HEK293 (cell line): Measurements from ENCODE around the gene GARRE1.

Experiments
- CTCF ChIP-seq: fragments of 450-650 bp; formaldehyde crosslinking; IDR thresholded peaks from 2 replicates; pipeline ENCODE4 v1.5.1; 2016; ENCODE audit warnings: missing biosample characterization, missing genetic modification characterization
- ZBTB1 ChIP-seq: fragments of 450-650 bp; formaldehyde crosslinking; IDR thresholded peaks from 2 replicates; pipeline ENCODE4 v1.5.1; 2016; ENCODE audit warnings: missing biosample characterization, missing genetic modification characterization
- ZNF184 ChIP-seq: fragments of 450-650 bp; IDR thresholded peaks from 2 replicates; pipeline ENCODE4 v1.5.1; 2018; ENCODE audit warnings: missing biosample characterization, mild to moderate bottlenecking, missing genetic modification characterization
- ZNF19 ChIP-seq: fragments of 450-650 bp; formaldehyde crosslinking; IDR thresholded peaks from 2 replicates; pipeline ENCODE4; 2016; ENCODE audit warnings: missing biosample characterization, missing genetic modification characterization, low read depth
- ZNF24 ChIP-seq: fragments of 450-650 bp; formaldehyde crosslinking; IDR thresholded peaks from 2 replicates; pipeline ENCODE4 v1.5.1; 2016; ENCODE audit warnings: missing biosample characterization, missing genetic modification characterization
- ZNF274 ChIP-seq, 2 experiments: fragments of 200-500 bp in 1 of 2; fragments of 450-650 bp in 1 of 2; sonication (Bioruptor generic) in 1 of 2; formaldehyde crosslinking in 1 of 2; IDR thresholded peaks; 2 replicates each; pipeline versions ENCODE4 v1.5.1 to v1.6.1; 2014 to 2016; ENCODE audit warnings: borderline replicate concordance in 1 of 2, inconsistent platforms in 1 of 2, low read length in 1 of 2, missing biosample characterization in 1 of 2, missing genetic modification characterization in 1 of 2
- ZNF585B ChIP-seq: fragments of 450-650 bp; formaldehyde crosslinking; IDR thresholded peaks from 2 replicates; pipeline ENCODE4 v1.5.1; 2016; ENCODE audit warnings: missing biosample characterization, missing genetic modification characterization

GRCh38 chr19:34274827-34275625 lies 20.7 kb downstream of the GARRE1 start:
- TF ChIP-seq ZNF19 (tag by site-specific recombination): no peak
- no peak for TF ChIP-seq ZNF24 (tag by site-specific recombination)
- no peak for TF ChIP-seq ZNF274 (IDR thresholded peaks at IDR 0.05; ENCODE audit: low read length)
- no peak for TF ChIP-seq ZNF274 (tag by site-specific recombination; IDR thresholded peaks at IDR 0.05; ENCODE audit: borderline replicate concordance)
- no peak for TF ChIP-seq ZBTB1 (tag by site-specific recombination)
- no peak for TF ChIP-seq ZNF585B (tag by site-specific recombination)
- no peak for TF ChIP-seq ZNF184 (tag by site-specific recombination)
- no peak for TF ChIP-seq CTCF (tag by site-specific recombination)
